ENCODE results near the gene PMEL. TPM values are rescaled to one million over a fixed set of nuclear protein-coding genes. Genes with fewer than 3 reads are reported as not detected.

PMEL gene
- total and polyA plus RNA-seq, 9 of the 15 experiments (the other 6 are each of a cell fraction or from before 2014, with no cell fraction given), result 0.36 to 2.0 (median 0.98) TPM

- TF ChIP-seq ZNF232 (CRISPR knock-in tag; IDR thresholded peaks at IDR 0.05) (no peak), NONO (IDR thresholded peaks at IDR 0.05; ENCODE audit: low read depth in 2 of 2, low read length in 1 of 2) (0 out of 4 replicates have a peak, but pooled peaks of 1 of the 2 experiments have one; percentile 42), ZNF707 (CRISPR knock-in tag; conservative IDR thresholded peaks at IDR 0.05) (no peak), HDAC1 (IDR thresholded peaks at IDR 0.05) (peak in 1 of 2 experiments; percentile 8; a peak in 1 of 4 replicates), SLC30A9 (CRISPR knock-in tag; IDR thresholded peaks at IDR 0.05) (no peak), STAT5B (CRISPR knock-in tag; IDR thresholded peaks at IDR 0.05) (no peak), CTBP1 (IDR thresholded peaks at IDR 0.05; ENCODE audit: borderline replicate concordance) (peak; percentile 59; the same call in 1 of the 2 replicates), ZNF766 (CRISPR knock-in tag; conservative IDR thresholded peaks at IDR 0.05) (0 out of 2 replicates have a peak, but pooled peaks have one; percentile 29), ARNT (IDR thresholded peaks at IDR 0.05) (no peak), EGR1 (conservative IDR thresholded peaks at IDR 0.05) (no peak), ATF7 (IDR thresholded peaks at IDR 0.05) (peak; percentile 33), ZBTB8A (IDR thresholded peaks at IDR 0.05; ENCODE audit: partially characterized antibody) (no peak), E2F4 (CRISPR knock-in tag; IDR thresholded peaks at IDR 0.05; ENCODE audit: low read depth) (no peak), ZNF175 (CRISPR knock-in tag; IDR thresholded peaks at IDR 0.05; ENCODE audit: low read depth) (no peak), SMARCA4 (IDR thresholded peaks at IDR 0.05) (peak; percentile 12; the same call in 1 of the 2 replicates), ZZZ3 (IDR thresholded peaks at IDR 0.05) (no peak), ELF2 (CRISPR knock-in tag; IDR thresholded peaks at IDR 0.05) (no peak), RUNX1 (IDR thresholded peaks at IDR 0.05; ENCODE audit: low read depth) (no peak), ZNF583 (CRISPR knock-in tag; IDR thresholded peaks at IDR 0.05) (no peak), GATA2 (CRISPR knock-in tag; IDR thresholded peaks at IDR 0.05) (no peak)
- TF ChIP-seq, protein P1, sequence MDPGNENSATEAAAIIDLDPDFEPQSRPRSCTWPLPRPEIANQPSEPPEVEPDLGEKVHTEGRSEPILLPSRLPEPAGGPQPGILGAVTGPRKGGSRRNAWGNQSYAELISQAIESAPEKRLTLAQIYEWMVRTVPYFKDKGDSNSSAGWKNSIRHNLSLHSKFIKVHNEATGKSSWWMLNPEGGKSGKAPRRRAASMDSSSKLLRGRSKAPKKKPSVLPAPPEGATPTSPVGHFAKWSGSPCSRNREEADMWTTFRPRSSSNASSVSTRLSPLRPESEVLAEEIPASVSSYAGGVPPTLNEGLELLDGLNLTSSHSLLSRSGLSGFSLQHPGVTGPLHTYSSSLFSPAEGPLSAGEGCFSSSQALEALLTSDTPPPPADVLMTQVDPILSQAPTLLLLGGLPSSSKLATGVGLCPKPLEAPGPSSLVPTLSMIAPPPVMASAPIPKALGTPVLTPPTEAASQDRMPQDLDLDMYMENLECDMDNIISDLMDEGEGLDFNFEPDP (CRISPR knock-in tag; IDR thresholded peaks at IDR 0.05), result 0 out of 2 replicates have a peak, but pooled peaks have one; percentile 15
- TF ChIP-seq, protein P2, sequence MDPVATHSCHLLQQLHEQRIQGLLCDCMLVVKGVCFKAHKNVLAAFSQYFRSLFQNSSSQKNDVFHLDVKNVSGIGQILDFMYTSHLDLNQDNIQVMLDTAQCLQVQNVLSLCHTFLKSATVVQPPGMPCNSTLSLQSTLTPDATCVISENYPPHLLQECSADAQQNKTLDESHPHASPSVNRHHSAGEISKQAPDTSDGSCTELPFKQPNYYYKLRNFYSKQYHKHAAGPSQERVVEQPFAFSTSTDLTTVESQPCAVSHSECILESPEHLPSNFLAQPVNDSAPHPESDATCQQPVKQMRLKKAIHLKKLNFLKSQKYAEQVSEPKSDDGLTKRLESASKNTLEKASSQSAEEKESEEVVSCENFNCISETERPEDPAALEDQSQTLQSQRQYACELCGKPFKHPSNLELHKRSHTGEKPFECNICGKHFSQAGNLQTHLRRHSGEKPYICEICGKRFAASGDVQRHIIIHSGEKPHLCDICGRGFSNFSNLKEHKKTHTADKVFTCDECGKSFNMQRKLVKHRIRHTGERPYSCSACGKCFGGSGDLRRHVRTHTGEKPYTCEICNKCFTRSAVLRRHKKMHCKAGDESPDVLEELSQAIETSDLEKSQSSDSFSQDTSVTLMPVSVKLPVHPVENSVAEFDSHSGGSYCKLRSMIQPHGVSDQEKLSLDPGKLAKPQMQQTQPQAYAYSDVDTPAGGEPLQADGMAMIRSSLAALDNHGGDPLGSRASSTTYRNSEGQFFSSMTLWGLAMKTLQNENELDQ (CRISPR knock-in tag; IDR thresholded peaks at IDR 0.05; ENCODE audit: borderline replicate concordance), result no peak
- TF ChIP-seq, protein P3, sequence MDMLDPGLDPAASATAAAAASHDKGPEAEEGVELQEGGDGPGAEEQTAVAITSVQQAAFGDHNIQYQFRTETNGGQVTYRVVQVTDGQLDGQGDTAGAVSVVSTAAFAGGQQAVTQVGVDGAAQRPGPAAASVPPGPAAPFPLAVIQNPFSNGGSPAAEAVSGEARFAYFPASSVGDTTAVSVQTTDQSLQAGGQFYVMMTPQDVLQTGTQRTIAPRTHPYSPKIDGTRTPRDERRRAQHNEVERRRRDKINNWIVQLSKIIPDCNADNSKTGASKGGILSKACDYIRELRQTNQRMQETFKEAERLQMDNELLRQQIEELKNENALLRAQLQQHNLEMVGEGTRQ (CRISPR knock-in tag; IDR thresholded peaks at IDR 0.05), result no peak
These were observed 38.0 kb downstream of the PMEL start, which contains the start of gene PYM1 (continued) for GRCh38 chr12:55927588-55928502.
